HepG2 (cell line): Measurements from ENCODE around the gene DYRK2. TPM values are rescaled to one million over a fixed set of nuclear protein-coding genes. Genes with fewer than 3 reads are reported as not detected.

Experiments
- CEBPG ChIP-seq: IDR thresholded peaks from 2 replicates; pipeline ENCODE4 v1.6.1; 2016
- ERF ChIP-seq: IDR thresholded peaks from 2 replicates; pipeline ENCODE4 v1.6.1; 2018; ENCODE audit warnings: missing biosample characterization, missing genetic modification reagents
- FOSL2 ChIP-seq: sonication (generic); formaldehyde crosslinking; IDR thresholded peaks from 2 replicates; pipeline ENCODE4 v1.4.0; 2020; ENCODE audit warnings: missing genetic modification reagents
- FOXA3 ChIP-seq: IDR thresholded peaks from 2 replicates; pipeline ENCODE4 v1.6.1; 2016; ENCODE audit warnings: missing genetic modification reagents, missing compliant biosample characterization
- FOXP1 ChIP-seq, 2 experiments: fragments of 450-650 bp in 1 of 2; IDR thresholded peaks; 2 replicates each; pipeline ENCODE4 v1.6.1; 2017 to 2018; ENCODE audit warnings: antibody characterized with exemption in 1 of 2
- GABPA ChIP-seq, 2 experiments: IDR thresholded peaks; 2 replicates each; pipeline ENCODE4 v1.6.1; 2011 to 2016; ENCODE audit warnings: low read depth in 2 of 2, low read length in 1 of 2, missing biosample characterization in 1 of 2, missing genetic modification characterization in 1 of 2
- KAT8 ChIP-seq: IDR thresholded peaks from 2 replicates; pipeline ENCODE4 v1.6.1; 2016; ENCODE audit warnings: missing genetic modification reagents, missing compliant biosample characterization
- MAFF ChIP-seq: IDR thresholded peaks from 2 replicates; pipeline ENCODE4 v1.6.1; 2011; ENCODE audit warnings: low read depth, low read length, improper control_type of control experiment
- MAFG ChIP-seq: sonication (generic); formaldehyde crosslinking; IDR thresholded peaks from 2 replicates; pipeline ENCODE4 v1.5.1; 2020; ENCODE audit warnings: mild to moderate bottlenecking, missing genetic modification reagents
- MED13 ChIP-seq: sonication (generic); formaldehyde crosslinking; IDR thresholded peaks from 2 replicates; pipeline ENCODE4 v1.5.0; 2020; ENCODE audit warnings: missing genetic modification reagents
- MTF1 ChIP-seq: sonication (generic); formaldehyde crosslinking; IDR thresholded peaks from 2 replicates; pipeline ENCODE4 v1.5.0; 2020; ENCODE audit warnings: missing genetic modification reagents
- ZFP36L1 ChIP-seq: sonication (generic); formaldehyde crosslinking; IDR thresholded peaks from 2 replicates; pipeline ENCODE4 v1.8.0; 2022; ENCODE audit warnings: mild to moderate bottlenecking, missing genetic modification reagents, moderate library complexity
- ZFX ChIP-seq: sonication (generic); formaldehyde crosslinking; IDR thresholded peaks from 2 replicates; pipeline ENCODE4 v1.4.0; 2020; ENCODE audit warnings: mild to moderate bottlenecking, low read depth, missing genetic modification reagents, moderate library complexity
- ZFY ChIP-seq: sonication (generic); formaldehyde crosslinking; IDR thresholded peaks from 2 replicates; pipeline ENCODE4 v1.4.0; 2020; ENCODE audit warnings: missing genetic modification reagents
- ZNF609 ChIP-seq: sonication (generic); formaldehyde crosslinking; IDR thresholded peaks from 2 replicates; pipeline ENCODE4 v1.4.0; 2020; ENCODE audit warnings: mild to moderate bottlenecking, missing genetic modification reagents, borderline replicate concordance
- polyA plus RNA-seq, 8 experiments: library from polyadenylated mRNA; depleted of rRNA in 3 of 8; stranded (reverse) in 7 of 8; unstranded in 1 of 8; fragments of >200 nt; fragmentation: Illumina TruSeq in 4 of 8; extraction: Trizol in 4 of 8; gene quantifications; 2 replicates each; pipeline versions ENCODE4 v1.2.1 to v1.2.3, GENCODE V29; 2011 to 2016; ENCODE audit warnings: low read depth in 4 of 8, missing spikeins in 1 of 8, mixed read lengths in 1 of 8; ENCODE audit not compliant: insufficient read depth in 1 of 8
- total RNA-seq, 5 experiments: library from RNA; depleted of rRNA; stranded (reverse); fragments of >200 nt; fragmentation: Illumina TruSeq; extraction: Trizol; gene quantifications; 2 replicates each; pipeline ENCODE4 v1.2.3, GENCODE V29; 2016; ENCODE audit warnings: low read depth in 1 of 5
- TF ChIP-seq, protein P1 (sequence below): sonication (generic); formaldehyde crosslinking; IDR thresholded peaks from 2 replicates; pipeline ENCODE4 v1.9.0; 2022; ENCODE audit warnings: missing genetic modification reagents, mild to moderate bottlenecking, borderline replicate concordance
- TF ChIP-seq, protein P2 (sequence below): IDR thresholded peaks from 2 replicates; pipeline ENCODE4 v1.6.1; 2016
- TF ChIP-seq, protein P3 (sequence below): IDR thresholded peaks from 2 replicates; pipeline ENCODE4 v1.6.1; 2016; ENCODE audit warnings: mild to moderate bottlenecking

Gene DYRK2
- total and polyA plus RNA-seq, 2 of the 13 experiments (the other 11 are each of a cell fraction or from before 2014, with no cell fraction given) = 8.2 to 11.5 TPM

- TF ChIP-seq, protein P1, sequence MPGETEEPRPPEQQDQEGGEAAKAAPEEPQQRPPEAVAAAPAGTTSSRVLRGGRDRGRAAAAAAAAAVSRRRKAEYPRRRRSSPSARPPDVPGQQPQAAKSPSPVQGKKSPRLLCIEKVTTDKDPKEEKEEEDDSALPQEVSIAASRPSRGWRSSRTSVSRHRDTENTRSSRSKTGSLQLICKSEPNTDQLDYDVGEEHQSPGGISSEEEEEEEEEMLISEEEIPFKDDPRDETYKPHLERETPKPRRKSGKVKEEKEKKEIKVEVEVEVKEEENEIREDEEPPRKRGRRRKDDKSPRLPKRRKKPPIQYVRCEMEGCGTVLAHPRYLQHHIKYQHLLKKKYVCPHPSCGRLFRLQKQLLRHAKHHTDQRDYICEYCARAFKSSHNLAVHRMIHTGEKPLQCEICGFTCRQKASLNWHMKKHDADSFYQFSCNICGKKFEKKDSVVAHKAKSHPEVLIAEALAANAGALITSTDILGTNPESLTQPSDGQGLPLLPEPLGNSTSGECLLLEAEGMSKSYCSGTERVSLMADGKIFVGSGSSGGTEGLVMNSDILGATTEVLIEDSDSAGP (CRISPR knock-in tag) = 0 out of 2 replicates have a peak, but pooled peaks have one; percentile 27
- TF ChIP-seq CEBPG (CRISPR knock-in tag) = no peak
- TF ChIP-seq GABPA (IDR thresholded peaks at IDR 0.05; ENCODE audit: low read depth, low read length) = no peak
- peak; percentile 63 for TF ChIP-seq GABPA (CRISPR knock-in tag; IDR thresholded peaks at IDR 0.05; ENCODE audit: low read depth)
- TF ChIP-seq ZNF609 (CRISPR knock-in tag) = no peak
- peak; percentile 85 for TF ChIP-seq FOSL2 (CRISPR knock-in tag)
- no peak for TF ChIP-seq MAFG (CRISPR knock-in tag)
- TF ChIP-seq, protein P2, sequence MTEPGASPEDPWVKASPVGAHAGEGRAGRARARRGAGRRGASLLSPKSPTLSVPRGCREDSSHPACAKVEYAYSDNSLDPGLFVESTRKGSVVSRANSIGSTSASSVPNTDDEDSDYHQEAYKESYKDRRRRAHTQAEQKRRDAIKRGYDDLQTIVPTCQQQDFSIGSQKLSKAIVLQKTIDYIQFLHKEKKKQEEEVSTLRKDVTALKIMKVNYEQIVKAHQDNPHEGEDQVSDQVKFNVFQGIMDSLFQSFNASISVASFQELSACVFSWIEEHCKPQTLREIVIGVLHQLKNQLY = 0 out of 2 replicates have a peak, but pooled peaks have one; percentile 20
- TF ChIP-seq MAFF = peak; percentile 44; the same call in 1 of the 2 replicates
- TF ChIP-seq, protein P3, sequence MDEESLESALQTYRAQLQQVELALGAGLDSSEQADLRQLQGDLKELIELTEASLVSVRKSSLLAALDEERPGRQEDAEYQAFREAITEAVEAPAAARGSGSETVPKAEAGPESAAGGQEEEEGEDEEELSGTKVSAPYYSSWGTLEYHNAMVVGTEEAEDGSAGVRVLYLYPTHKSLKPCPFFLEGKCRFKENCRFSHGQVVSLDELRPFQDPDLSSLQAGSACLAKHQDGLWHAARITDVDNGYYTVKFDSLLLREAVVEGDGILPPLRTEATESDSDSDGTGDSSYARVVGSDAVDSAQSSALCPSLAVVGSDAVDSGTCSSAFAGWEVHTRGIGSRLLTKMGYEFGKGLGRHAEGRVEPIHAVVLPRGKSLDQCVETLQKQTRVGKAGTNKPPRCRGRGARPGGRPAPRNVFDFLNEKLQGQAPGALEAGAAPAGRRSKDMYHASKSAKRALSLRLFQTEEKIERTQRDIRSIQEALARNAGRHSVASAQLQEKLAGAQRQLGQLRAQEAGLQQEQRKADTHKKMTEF = 0 out of 2 replicates have a peak, but pooled peaks have one; percentile 32
- TF ChIP-seq ZFX = 0 out of 2 replicates have a peak, but pooled peaks have one; percentile 30
- TF ChIP-seq KAT8 (CRISPR knock-in tag) = 0 out of 2 replicates have a peak, but pooled peaks have one; percentile 31
- TF ChIP-seq MED13 = no peak
- TF ChIP-seq MTF1 = no peak
- 0 out of 2 replicates have a peak, but pooled peaks have one; percentile 43 for TF ChIP-seq ZFP36L1 (CRISPR knock-in tag)
- 0 out of 2 replicates have a peak, but pooled peaks have one; percentile 21 for TF ChIP-seq ZFY (CRISPR knock-in tag)
- 0 out of 2 replicates have a peak, but pooled peaks have one; percentile 28 for TF ChIP-seq ERF
- peak; percentile 47 for TF ChIP-seq FOXA3 (CRISPR knock-in tag)
- TF ChIP-seq FOXP1 (IDR thresholded peaks at IDR 0.05) = no peak
- 0 out of 2 replicates have a peak, but pooled peaks have one; percentile 15 for TF ChIP-seq FOXP1 (CRISPR knock-in tag; IDR thresholded peaks at IDR 0.05)
Observed at GRCh38 chr12:67710582-67710981, 62.0 kb downstream of the DYRK2 start (continued).
